SW 1271 (cell line): ENCODE measurements around the gene SQOR.
"Not testable (repeated sequence)": the region's sequence is repeated elsewhere in the genome, so short reads cannot be mapped to it uniquely, and the experiment has no call there.

ENCODE experiments used
- DNase-seq, 2 experiments: peaks; one replicate each; lab custom pipeline; 2025; lab: John Stamatoyannopoulos, UW

Gene SQOR

GRCh38 chr15:45631776-45632175 lies 3.1 kb upstream of the SQOR start:
- DNase-seq: no peak

DNA sequence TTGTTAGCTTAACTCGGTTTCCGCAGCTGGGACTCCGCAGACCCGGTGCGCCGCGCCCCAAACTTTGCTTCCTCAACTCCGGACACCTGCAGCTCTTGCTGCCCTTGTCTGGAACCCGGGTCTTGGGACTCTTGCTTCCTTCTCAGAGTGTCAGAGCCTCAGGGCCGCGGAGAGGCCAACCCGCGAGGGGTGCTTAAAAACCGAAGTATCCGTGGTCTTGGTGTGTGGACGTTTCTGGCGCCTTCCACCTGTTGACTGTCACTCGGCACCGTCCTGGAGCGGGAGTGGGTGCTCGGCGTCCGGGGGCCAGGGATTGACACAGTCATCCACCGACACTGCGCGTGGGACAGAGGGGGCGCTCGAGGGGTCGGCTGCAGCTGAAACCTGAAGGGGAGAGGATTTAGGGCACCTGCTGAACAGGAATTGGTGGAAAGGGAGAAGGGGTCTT lies 386 bp downstream of the SQOR start:
- peak in 1 of 2 experiments; percentile 57 for DNase-seq

DNA sequence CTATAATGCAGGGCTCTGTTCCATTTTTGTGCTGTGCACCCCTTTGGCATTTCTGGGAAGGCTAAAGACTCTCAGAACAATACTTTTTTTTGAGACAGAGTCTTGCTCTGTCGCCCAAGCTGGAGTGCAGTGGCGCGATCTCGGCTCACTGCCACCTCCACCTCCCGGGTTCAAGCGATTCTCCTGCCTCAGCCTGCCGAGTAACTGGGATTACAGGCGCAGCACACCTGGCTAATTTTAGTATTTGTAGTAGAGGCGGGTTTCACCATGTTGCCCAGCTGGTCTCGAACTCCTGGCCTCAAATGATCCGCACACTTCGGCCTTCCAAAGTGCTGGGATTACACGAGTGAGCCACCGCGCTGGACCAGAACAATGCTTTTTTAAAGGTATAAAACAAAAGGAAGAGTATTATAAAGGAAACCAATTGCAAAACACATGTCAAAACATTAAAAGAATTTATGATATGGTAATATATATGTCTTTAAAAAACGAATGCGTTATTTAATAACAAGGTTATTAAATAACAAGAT lies 999 bp downstream of the SQOR start:
- DNase-seq: no peak

DNA sequence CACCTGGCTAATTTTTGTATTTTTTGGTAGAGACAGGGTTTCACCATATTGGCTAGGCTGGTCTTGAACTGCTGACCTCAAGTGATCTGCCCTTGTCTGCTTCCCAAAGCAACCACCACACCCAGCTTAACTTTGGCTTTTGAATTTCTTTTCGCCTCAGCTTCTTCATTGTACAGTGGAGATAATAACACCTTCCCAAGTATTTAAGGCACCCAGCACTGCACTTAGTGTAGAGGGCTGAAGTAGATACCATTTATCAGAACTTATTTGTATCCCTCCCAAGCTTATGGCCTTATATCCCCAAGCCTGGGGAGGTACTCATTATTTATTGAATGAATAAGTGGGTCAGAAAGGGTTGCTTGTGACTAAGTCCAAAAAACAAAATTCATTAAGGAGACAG lies 2.3 kb downstream of the SQOR start:
- DNase-seq: no peak

DNA sequence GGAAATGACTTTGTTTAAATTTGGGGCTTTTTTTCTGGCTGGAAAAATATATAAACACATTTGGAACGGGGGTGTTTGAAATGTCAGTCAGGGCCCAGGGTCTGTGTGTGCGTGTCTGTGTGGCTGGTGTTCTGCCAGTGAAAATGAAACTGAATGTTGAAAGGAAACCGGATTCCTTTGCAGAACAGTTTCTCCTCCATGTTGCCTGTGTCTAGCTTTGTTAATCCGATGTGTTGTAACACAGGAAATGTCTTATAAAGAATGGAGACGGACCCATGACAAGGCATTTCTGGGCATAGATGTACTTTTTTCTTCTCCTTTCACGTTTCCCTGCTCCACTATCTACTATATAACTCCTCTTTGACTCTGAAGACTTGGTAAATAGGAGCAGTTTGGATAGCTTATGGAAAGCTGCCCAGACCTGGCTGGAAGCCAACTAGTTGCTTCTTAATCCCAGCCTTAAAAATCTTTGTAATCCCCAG lies 2.8 kb downstream of the SQOR start:
- DNase-seq: peak in 1 of 2 experiments; percentile 47

GRCh38 chr15:45640616-45641015 lies 5.8 kb downstream of the SQOR start:
- DNase-seq: peak in 1 of 2 experiments; percentile 35

- peak in 1 of 2 experiments; percentile 5 for DNase-seq
Measured at GRCh38 chr15:45641374-45641781, 6.5 kb downstream of the SQOR start.

DNA sequence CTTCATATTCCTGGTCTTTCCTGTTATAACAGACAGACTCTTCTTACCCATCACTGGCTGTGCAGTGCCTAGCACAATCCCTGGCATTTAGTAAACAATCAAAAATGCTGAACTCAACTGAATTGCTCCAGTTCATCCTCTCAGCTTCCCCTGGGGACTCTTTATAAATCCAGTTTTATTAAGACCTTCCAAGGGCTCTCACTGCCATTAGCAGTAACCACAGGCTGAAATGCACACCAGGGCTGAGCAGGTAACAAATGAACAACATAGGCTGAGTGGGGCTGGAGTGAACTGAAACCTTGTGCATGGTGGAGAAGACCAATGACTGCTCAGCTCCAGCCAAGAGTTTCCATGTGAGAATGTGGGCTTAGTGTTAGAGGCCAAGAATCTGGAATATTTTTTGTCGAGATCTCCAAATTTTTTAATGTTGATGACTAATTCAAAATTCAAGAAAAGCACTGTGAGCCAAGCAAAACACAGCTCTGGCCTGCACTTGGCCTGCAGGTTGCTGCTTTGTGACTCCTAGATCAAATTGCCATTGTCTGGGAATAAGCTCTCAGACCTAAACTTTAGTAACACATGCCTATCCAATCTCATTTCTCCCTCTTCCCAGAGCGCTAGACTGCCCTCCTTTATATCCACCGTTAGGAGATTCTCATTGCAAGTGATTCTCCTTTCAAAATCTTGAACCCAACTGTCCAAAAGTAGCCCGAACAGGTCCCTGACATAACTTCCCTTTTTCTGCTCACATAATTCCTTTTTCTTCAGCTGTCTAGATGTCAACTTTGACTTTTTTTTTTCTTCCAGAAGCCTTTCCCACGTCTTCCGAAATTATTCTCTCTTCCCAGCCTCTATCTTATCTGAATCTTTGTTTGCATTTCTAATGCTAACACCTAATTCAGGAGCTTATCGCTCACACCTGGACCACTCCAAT lies 7.4 kb downstream of the SQOR start:
- DNase-seq: no peak

- no peak for DNase-seq
Measured at GRCh38 chr15:45644437-45644836, 9.6 kb downstream of the SQOR start.

- peak in 1 of 2 experiments; percentile 3 for DNase-seq
Measured at GRCh38 chr15:45645026-45645980, 10.5 kb downstream of the SQOR start.

GRCh38 chr15:45646220-45646619 lies 11.4 kb downstream of the SQOR start:
- peak in 1 of 2 experiments; percentile 8 for DNase-seq

GRCh38 chr15:45647828-45648227 lies 13.0 kb downstream of the SQOR start:
- DNase-seq: no peak

DNA sequence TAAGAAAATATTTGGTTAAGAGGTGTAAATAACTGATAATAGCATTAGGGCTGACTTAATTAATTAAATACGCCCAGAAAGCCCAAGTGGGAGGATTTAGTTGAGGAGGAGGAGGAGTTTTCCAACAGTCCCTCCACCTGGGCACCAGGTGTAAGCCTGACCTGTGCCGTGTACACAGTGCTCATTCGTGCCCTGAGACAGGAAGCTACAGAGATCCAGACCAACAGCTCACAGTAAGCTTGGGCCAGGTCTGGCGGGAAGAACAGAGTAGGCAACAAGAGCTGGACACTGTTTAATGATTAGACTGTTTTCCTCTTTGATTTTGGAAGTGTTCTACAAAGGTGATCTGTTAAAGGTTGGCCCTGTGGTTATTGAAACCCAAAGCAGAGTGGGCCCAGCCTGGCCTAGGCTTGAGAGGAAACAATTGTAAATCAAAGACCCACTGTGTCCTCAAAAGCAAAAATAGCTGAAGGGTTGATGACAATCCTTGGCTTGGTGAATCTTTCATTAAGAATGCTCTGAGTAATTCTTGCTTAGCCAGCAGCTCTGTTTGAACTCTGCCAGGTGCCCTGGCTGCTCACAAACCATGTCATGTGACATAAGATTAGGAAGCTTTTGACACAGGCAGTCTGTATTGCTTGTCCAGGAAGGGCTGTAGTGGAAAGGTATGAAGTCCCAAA lies 13.8 kb downstream of the SQOR start:
- peak; percentile 7 to 24 for DNase-seq

- not testable (repeated sequence) for DNase-seq
Measured at GRCh38 chr15:45650007-45650406, 15.2 kb downstream of the SQOR start.

DNA sequence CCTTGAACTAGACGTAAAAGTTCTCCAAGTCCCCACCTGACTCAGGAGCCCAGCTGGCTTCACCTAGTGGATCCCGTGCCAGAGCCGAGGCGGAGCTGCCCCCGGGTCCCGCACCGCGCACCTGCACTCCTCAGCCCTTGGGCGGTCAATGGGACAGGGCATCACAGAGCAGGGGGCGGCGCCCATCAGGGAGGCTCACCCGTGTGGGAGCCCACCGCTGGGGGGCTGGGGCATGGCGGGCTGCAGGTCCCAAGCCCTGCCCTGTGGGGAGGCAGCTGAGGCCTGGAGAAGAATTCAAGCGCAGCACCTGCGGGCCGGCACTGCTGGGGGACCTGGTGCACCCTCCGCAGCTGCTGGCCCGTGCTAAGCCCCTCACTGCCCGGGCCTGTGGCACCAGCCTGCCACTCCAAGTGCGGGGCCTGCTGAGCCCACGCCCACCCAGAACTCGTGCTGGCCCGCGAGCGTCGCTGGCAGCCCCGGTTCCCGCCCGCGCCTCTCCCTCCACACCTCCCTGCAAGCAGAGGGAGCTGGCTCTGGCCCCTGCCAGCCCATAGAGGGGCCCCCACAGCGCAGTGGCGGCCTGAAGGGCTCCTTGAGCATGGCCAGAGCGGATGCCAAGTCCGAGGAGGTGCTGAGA lies 16.2 kb downstream of the SQOR start:
- no peak for DNase-seq

DNA sequence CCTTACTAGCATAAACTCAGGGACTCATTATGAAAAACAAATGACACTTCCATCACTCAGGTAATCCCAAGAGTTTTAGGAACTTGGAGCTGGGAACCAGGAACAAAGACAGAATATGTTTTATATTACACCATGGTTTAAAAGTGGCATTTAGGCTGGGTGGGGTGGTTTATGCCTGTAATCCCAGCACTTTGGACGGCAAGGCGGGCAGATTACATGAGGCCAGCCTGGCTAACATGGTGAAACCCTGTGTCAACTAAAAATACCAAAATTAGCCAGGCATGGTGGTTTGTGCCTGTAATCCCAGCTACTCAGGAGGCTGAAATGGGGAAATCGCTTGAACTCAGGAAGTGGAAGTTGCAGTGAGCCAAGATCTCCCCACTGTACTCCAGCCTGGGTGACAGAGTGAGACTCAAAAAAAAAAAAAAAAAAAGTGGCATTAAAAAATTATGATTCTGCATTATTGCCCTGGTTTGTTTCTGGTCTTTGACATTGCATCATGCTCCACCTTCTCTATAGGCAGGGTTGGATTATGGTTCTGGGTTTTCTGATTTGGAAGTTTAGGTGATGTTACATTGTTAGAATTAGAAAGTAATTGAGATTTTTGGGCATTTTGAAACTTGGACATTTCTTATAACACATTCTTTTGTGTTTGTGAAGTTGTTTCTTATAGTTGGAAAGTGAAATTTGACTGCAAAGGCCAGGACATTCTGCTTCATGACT lies 19.0 kb downstream of the SQOR start:
- no peak for DNase-seq

DNA sequence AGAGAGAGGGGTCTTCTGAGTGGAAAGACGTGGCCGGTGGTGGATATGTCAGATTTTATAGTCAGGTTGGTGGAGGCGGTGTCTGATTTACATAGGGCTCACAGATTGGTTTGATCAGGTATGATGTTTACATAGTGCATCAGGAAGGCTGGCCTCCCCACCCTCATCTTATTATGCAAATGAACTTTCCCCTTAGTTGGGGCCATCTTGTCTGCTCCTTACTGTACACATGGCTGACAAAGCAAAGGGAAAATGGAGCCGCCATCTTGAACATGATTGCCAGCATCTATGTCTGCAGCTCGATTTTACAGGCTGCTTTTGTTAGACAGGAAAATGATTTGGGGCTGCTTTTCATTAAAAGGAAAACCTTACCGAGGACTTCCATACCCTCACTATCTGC lies 19.9 kb downstream of the SQOR start:
- no peak for DNase-seq

DNA sequence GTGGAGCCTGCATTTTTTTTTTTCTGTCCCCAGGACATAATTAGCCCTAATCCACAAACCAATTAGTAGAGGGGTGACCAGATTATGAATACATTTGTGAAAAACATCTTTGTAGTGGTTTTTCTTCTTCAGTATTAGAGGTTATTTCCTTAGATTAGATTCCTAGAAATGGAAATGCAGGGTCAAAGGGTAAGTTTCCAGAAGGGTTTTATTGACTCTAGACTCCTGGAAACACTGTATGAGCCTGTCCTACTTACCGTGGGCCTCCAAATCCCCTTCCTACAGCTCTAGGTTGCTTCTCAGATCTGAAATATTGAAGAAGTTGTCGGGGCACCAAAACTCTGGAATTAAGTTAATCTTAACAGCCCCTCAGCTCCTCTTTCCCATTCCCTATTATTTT lies 22.4 kb downstream of the SQOR start:
- no peak for DNase-seq

DNA sequence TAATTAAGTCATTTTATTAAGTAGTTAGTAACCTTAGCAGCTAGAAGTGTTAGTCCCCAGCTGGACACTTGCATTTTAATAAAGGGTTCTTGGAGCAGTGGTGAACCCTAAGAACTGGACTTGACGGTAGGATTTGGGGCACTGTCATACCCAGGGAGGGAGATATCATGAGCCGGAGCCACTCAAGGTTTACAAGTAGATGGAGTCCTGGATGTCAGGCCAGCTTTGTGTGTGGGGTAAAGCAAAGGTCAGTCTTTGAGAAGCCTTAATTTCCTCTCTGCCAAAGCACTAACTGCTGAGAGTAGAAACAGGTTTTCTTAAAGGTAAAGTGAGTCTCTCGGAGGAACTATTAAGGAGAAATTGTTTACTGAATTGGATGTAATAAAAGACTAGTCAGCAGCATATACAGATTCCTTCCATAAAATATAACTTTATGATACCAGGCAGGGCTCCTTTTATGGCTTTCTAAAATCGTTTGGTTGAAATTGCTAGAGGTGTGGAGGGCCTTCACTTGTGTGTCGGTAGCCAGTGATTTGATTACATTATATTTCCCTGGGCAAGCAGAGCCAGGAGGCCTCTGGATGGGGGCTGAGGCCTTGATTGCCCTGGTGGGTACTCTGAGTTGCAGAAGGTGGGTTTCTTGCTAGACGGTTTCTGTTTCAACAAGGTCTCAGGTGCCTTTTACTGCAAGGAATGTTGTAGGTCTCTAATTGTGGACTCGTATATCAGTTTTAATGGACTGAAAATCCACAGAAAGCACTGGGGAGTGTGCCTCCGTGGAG lies 23.1 kb downstream of the SQOR start:
- no peak for DNase-seq
